SK-N-DZ (cell line): Measurements from ENCODE around the gene DNTT.

Source experiments
- DNase-seq: peaks from one replicate; pipeline ENCODE4 v3.0.0-alpha.2; 2015; ENCODE audit warnings: low spot score

Gene DNTT

DNA sequence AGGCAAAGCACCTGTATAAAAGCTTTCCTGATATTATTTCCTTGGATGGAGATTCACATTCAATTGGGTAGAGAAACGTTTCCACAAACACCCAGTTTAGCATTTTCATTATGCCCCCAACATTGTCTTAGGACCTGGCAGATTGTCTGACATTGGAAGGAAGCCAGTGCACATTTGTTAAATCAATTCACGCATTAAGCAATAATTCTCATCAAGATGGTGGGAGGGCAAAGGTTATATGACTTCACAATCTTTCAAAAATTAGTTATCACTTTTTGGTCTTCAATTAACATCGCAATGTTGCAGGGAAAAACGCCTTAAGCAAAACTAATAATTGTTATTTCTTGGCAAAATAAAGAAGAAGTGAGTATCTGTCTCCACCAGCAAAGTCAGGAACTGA is 38.2 kb downstream of the DNTT start:
- DNase-seq, result no peak

DNA sequence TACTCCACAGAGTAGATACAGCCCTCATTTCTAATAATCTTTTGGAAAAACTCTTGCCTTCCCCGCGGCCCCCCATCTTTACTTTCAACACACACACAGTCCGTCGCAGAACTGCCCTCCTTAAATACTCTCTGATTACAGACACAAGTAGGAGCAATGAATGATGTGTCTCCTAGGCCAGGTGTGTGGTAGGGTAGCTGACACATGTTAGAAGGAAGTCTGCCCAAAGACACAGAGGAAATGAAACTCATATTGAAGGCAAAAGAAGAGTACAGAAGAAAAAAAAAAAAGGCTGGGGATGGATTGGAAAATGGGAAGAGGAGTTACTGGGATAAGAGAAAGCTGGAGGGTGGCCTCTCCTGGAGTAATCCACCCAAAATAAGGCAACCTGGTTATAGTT is 39.9 kb downstream of the DNTT start:
- DNase-seq, result no peak

DNA sequence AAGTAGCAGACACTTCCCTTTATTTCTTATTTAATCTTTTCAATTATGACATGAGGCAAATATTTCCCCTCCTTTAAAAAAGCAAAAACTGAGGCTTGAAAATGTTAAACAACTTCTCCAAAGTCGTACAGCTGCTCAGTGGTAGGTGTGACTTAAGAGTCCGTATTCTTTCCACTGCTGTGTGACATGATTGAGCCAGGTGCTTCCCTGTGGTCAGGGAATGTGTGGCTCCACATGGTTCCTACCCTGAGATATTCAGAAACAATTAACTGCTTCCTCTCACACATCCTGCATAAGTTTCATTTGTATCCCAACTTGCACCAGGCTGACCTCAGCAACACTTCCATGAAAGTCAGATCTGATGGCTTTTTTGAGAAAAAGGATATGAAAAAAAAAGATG is 41.0 kb downstream of the DNTT start:
- no peak for DNase-seq

DNA sequence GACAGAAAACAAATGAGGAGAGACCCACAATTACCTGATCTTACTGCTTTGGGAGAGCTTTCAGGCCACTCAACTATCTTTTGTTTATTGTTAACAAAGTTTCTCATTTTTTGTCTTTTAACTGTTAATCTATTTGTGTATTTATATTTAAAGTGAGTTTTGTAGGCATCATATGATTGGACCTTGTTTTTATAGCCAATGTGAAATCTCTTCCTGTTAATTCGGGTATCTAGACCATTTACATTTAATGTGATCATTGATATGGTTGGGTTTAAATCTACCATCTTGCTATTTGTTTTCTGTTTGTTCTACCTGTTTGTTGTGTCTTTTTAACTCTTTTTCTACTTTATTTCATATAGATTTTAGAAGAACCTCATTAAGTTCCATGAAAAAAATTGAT is 42.1 kb downstream of the DNTT start:
- DNase-seq, result no peak

DNA sequence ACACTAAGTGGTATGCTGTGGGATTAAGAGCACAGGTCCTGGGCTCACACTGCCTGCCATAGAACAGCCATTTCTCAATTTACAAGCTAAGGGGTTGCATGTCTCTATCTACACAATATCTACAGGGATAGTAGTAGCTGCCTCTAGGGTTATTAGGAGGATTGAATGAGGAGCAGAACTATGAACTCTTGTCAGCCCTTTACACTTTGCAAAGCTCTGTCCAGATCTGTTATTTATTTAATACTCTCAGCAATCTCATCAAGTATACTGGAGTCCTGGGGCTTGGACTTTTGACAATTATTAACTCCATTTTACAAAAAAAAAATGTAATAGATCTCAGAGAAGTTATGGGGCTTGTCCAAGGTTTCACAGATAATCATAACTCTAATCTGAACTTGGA is 47.8 kb downstream of the DNTT start:
- no peak for DNase-seq

DNA sequence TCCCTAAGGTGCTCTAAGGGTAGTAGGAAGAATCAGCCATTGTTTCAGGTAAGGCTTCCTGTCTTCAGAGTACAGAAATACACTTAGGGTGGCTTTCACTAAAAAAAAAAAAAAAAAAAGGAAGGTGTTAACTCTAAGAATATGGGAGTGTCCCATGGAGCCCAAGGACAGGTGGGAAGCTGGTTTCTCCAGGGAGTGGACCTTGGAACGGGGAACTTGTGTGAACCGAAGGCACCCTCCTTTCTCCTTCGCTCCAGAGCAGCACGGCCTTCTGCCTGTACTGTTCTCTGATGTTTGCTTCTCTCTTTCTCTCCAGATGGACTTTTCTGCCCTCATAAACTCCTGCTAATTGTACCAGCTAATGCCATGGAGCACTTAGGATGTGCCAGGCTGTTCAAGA is 48.3 kb downstream of the DNTT start:
- no peak for DNase-seq

DNA sequence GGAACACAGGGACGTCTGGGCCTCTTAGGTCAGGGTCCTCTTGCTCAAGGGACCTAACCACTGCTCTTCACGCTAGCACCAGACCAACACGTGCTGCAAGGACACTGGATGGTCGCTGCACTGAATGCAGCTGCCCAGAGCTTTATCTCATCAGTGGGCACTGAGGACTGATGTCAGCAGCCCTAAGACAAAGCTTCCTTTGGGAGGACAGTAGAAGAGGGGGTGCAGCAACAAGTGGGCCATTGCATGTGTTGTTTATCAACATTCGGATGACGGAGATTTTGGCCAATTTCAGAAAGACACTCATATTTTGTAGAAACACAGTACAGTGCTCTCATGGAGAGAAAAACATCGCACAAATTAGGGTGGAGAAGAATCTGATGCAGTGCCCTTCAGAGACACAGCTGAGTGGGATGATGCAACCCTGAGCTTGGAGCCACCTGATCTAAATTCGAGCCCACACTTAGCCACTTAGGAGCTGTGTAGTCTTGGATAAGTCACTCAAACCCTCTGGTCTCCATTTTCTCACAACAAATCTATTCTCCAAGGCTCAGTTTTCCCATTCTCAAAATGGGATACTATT is 52.9 kb downstream of the DNTT start:
- no peak for DNase-seq

DNA sequence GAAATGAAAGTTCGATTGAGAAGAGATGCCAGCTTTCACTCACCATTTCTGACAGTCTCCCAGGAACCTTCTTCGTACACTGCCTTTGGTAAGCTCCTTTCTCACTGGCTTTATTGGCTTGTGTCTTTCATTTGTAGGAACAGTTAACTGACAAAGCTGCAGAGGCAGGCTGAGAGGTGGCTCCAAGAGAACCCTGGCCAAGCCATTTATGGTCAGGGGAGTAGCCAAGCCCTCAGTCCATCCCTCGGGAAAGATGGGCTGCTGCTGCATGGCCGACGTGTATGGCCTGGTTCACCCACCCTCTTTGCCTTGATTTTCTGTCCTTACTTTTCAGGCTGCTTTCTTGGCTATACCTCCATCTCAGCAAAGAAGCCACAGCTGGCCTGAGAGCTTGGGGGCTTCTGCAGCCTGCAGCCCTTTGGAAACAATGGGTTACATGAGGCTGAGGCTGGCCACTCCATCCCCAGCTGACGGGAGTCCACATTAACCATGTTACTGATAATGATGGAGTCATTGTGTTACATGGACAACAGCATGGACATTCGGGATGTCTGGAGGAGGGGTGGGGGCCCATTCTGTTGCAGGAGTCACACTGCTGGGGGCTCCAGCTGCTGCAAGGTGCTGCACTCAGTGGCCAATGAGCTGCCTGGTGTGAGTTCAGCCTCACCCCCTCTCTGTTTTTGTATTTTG is 54.8 kb downstream of the DNTT start, which contains the start of gene OPALIN:
Gene OPALIN, minus strand, starts transcription at position 152 of the 690 bp plus-strand sequence. Its CDS starts 106 bp downstream, at position 46.
- no peak for DNase-seq

DNA sequence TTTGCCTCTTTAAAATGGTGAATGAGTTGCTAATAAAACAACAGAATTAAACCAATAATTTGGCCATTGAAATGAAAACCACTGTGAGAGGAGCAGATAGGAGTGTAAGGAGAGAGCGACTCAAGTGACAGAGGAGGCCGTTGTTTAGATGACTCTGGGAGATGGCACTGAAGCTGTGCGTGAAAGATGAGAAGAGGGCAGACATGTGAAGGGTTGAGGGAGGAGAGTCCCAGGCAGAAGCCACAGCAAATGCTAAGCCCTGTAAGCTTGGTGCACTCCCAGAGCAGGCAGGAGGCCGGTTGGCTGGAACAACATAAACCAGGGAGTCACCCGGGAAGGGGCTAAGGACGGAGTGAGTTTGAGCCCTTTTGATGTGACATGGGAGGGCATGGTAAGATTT is 55.4 kb downstream of the DNTT start:
- no peak for DNase-seq

DNA sequence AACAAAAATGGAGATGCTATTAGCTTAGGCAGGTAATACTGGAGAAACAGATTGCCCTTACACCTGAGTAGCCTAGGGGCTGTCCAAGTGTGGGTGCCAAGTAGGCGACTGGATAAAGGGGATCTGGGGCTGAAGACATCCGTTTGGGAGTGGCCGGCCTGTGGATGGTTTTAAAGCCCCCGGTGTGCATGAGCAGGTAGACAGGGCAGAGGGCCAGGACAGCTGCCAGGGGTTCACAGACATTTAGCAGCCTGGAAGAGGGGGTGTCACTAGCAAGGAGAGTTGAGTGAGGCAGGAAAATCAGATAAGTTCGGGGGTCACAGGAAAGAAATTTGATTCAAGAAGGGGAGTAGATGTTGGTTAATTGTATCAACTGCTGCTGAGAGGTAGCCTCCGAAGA is 56.1 kb downstream of the DNTT start:
- DNase-seq, result no peak

DNA sequence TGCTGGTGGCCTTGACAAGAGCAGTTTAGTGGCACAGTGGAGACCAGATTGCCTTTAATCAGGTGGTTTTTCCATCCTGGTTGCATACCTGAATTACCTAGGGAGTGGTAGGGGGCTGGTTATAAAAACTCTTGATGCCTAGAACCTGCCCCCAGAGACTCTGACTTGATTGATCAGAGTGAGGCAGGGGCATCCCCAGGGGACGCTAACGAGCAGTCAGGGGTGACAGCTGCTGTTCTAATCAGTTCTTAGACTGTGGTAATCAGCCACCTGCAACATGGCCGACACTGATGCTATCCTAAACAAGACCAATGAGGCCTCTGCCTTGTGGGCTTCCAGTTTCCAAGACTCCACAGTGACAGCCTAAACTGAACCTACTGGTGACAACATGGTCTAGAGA is 56.5 kb downstream of the DNTT start:
- DNase-seq, result peak; percentile 19

DNA sequence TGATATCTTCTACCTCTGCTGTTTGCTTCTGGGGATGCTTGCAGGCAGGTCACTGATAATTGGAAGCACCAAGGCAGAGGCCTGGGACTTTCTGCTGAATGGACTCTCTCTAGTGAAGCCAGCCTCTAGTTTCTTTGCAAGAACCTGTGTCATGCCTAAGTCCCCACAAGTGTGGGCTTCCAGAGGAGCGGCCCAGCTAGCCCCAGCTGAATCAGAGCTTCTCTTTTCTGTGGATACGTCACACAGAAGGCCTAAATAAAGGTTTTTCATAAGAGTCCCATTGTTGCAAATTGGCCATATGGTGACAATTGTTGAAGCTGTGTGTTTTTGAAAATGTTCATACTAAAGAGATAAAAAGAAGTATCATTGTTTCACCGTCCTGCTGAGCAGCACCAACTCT is 61.3 kb downstream of the DNTT start:
- DNase-seq, result no peak

DNA sequence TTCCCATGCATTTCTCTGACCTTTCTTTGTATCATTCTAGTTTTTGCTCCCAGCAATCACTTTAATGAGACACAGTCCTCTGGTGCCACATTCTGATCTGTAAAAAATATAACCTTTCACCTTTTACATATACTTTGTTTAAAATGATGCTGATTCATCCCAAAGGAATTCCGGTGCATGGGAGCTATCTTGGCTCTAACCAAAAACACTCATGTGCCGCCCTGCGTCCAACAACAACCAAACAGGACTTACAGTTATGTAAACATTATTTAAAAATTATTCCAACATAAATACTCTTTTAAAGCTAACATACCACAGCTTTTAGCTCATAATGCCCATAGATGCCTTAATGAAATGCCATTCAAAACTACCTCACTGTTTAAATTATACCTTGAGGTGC is 62.3 kb downstream of the DNTT start:
- no peak for DNase-seq

DNA sequence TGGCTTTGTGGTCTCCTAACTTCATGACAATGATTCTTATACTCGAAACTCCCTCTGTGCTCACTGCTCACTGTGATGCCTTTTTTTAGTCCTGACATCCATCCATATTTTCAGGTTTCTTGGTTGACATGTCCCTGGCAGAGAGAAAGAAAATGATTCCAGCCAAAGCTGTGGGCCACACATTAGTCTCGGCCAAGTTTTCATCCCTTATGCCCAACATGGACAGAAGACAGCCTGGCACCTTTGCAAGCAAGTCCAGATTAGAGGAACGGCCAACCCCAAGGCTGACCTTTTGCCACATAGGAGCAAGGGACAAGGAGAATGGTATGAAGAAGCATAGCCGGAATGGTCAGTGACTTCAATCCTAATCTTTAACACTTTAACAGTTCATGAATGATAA is 63.2 kb downstream of the DNTT start:
- DNase-seq, result no peak

DNA sequence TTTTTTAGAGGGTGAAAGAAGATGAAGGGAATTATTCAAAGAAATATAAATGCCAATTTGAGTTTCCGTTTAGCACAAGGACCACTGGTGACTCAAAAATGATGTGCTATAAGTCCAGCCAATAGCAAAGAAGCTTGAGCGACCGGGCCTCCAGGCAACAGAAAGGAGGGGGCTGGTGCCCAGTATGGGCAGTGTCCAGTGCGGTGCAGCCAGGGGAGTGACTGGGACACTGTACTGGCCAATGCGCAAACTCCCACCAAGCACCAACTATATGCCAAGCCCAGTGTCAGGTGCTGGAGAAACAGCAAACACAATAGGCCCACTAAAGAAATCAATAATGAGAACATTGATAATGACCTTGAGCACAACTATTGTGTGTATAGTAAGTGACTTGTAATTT is 64.7 kb downstream of the DNTT start:
- no peak for DNase-seq

DNA sequence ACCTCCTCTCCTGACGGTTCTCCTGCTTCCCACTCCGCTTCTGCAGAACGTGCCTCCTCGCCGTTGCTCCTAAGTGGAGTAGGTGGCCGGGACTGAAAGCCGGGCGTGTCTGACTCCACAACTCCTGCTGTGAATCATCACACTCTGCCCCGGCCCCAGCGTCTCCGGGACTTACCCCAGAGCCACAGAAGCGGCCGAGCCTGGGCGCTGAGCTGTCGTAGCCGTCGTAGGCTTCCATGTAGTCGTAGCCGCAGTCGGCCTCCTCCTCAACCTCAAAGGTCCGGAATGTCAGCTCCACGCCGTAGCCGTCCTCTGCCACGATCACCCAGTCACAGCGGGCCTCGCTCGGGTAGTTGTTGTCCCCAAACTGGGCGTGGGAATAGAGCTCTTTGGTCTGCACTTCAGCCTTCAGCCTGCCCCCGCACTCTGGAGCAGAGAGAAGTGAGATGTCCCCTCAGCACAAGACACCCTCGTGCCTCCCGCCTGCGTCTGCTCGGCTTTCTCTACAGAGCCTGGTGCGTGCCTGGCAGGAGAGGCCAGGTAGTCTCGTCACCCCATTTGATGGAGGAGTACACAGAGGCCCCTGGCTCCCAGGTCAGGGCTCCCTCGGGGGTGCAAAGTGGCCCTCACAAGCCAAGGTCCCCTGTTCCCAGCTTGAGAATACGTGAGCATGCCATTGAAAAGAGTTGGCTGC is 65.8 kb downstream of the DNTT start:
- no peak for DNase-seq

DNA sequence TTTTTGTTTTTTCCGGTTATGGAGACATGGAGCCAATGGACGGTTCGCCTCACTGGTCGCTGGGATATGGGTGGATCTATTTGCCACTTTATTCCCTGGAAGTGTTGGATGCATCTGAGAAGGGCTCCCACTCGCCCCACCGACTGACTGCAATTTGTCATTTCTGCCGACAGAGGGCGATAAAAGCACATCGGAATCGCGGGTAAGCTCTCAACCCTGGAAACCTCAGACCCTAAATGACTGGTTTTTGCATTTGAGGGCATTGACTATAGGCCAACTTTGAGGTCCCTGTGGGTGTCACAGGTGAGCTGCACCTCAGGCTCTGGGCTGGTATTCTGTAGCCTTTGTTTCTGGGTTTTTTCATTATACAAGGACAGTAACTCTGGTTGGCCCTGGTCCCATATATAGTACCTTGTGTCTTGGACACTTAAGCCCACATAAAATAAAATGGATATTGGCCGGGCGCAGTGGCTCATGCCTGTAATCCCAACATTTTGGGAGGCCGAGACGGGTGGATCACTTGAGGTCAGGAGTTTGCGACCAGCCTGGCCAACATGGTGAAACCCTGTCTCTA is 66.4 kb downstream of the DNTT start:
- DNase-seq, result peak; percentile 53

DNA sequence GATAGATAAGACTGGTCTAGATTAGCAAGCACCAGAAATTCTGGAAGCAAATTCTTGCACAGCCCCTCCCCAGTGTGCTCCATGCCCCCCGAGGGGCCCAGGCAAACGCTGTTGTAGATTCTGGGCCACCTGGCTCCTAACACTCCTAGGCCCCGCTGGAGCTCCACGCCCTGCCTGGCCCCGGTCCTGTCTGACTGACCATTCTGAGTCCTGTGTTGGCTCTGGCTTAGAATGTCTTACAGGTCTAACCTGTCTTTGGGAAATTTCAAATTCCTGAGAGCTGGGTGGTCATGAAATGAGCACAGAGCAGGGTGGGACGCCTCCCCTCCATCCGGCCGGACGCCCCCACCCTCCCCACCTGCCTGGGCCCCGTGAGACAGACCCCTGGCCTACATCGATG is 67.1 kb downstream of the DNTT start:
- no peak for DNase-seq

DNA sequence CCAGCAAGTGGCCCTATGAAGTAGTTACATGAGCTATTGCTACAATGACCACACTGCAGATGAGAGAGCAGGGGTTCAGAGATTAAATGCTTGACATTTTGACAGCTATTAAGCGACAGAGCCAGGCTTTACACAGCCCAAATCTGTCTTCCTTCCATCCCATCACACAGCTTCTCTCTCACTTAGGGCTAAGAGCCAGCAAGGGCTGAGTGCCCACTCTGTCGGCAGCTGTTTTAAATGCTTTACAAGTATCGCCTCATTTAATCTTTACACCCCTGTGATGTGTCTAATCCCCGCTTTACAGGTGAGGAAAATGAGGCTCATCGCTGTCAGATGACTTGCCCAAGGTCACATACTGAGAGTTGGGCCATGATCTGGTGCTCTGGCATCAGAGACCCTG is 69.8 kb downstream of the DNTT start:
- no peak for DNase-seq

DNA sequence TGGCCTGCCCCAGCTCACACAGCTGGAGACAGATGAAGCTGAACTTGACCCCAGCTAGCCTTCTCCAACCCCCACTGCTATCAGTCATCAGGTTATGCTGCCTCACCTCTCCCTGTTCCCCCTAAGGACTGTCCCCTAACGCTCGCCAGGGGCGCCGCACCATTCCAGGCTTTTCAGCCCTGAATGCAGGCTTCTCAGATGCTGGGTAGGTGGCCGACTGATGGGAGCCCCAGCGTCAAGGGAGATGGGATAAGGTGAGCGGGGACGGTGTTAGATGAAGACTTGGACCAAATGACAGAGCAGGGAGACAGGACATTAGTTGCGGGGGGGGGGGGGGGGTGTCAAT is 70.4 kb downstream of the DNTT start:
- DNase-seq, result peak; percentile 47

DNA sequence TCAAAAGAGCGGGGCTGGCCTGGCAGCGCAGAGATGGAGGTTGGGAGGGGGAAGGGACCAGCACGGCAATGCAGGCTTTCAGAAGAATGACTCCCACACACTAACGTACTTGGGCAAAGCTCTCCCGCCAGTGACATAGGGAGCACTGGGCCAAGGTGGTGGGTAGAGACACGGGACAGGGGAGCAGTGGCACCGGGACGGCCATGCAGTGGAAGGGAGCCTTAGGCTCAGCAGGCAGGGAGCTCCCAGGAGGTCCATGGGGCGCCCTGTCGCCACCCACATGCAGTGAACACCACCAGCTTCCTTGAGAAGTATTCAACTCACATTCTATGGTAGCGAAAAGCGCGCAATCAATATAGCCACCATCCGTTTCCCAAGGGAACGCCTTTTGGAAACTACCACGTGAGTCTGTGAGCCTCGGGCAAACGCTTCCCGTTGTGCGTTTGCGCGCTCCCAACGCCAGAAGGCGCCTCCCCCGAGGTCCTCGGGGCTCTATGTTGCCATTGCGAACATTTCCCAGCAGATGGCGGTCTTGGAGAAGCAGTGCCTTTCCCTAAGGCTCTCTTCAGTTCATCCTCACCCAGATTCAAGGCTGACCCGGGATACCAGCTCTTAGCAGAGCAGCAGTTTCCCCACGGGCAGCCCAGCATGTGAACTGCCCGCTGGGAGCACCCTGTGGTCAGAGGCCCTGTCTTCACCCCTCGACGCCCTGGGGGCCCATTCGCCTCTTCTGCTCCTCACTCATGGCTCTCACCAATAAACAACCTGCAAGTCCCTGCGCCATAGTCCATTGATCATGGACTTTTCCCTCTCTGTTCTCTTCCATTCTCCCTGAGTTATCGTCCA is 71.0 kb downstream of the DNTT start:
- peak; percentile 88 for DNase-seq

DNA sequence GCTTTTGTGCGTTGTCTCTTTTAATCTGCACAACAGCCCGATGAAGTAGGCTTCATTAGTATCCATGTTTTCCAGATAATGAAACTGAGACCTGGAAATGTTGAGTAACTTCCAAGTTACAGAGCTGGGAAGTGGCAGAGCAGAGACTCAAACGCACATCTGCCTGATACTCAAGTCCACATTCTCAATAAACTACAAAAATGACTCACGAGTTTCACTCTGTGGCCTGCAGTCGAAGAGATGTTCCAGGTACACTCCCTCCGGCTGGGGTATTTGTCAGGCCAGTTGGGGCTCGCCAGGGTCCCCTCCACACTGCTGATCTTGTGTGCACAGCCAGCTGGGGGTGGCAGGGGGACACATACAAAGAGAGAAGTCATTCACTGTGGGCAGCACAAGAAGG is 72.2 kb downstream of the DNTT start:
- no peak for DNase-seq
